ENCODE results near the gene PARP3.
"Not testable (repeated sequence)": the region's sequence is repeated elsewhere in the genome, so short reads cannot be mapped to it uniquely, and the experiment has no call there.

The PARP3 gene

DNA sequence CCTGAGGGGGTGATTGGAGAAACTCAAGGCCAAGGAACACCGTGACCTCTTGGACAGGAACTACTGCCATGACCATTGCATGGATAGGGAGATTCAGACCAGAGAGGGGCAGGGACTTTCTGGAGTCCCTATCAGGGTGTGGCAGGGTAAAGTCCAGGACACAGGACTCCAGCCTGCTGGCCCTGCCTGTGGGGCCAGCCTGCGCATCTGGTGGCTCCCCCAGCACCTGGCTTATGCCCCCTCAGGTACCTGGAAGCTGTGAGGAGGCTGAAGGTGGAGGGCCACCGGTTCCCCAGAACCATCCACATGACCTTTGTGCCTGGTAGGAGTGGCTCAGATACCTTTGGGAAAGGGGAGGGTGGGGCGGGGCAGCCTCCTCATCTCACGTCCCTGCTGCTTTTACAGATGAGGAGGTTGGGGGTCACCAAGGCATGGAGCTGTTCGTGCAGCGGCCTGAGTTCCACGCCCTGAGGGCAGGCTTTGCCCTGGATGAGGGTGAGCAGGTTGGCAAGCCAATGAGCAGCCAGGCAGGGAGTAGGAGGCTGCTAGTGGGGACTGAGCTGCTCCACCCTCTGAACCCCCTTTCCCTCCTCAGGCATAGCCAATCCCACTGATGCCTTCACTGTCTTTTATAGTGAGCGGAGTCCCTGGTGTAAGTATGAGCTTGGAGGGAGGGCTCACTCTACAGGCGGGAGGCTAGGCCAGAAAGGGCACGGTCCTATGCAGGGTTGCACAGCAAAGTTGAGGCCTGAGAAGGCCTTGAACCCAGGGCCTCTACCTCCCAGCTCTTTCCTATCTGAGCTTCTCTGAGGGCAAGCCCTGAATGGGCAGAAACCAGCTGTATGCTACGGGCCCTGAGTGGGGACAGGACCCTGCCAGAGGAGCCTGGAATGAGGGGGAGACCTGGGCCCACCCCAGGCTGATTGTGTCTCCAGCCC is 44.1 kb downstream of the PARP3 start:
- no peak for DNase-seq

DNA sequence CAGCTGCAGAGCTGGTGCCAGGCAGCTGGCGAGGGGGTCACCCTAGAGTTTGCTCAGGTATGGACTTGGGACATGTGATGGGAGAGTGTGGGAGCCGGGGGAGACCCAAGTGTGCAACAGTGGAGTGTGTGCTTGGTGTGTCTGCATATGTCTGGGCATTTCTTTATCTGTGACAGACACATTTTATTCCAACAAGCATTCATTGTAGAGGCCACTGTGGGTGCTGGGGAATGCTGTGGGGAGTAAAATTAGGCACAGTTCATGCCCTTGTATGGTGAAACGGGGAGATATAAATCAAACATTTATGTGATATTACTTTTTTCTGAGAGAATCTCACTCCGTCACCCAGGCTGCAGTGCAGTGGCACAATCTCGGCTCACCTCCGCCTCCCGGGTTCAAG is 45.4 kb downstream of the PARP3 start:
- no peak for DNase-seq

DNA sequence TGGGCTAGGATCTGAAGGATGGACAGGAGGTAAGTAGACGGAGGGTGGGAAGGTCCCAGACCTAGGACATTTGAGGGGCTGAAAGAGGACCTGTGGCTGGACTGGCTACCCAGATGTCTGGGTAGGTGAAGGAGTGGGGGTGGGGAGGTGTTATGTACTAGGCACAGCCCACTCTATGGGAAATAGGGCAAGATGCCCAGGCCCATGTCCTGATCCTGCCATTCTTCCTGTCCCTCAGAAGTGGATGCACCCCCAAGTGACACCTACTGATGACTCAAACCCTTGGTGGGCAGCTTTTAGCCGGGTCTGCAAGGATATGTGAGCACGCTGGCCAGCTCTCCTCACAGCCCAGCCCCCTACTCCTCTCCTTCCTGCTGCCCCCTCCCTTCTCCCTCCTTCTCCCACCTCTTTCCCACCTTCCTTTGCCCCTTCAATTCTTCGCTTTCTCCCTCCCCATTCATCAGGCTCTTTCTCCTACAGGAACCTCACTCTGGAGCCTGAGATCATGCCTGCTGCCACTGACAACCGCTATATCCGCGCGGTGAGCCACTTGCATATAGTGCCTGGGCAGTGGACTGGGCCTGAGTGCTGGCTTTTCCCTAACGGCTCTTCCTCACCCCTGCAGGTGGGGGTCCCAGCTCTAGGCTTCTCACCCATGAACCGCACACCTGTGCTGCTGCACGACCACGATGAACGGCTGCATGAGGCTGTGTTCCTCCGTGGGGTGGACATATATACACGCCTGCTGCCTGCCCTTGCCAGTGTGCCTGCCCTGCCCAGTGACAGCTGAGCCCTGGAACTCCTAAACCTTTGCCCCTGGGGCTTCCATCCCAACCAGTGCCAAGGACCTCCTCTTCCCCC is 46.4 kb downstream of the PARP3 start:
- DNase-seq, result no peak

DNA sequence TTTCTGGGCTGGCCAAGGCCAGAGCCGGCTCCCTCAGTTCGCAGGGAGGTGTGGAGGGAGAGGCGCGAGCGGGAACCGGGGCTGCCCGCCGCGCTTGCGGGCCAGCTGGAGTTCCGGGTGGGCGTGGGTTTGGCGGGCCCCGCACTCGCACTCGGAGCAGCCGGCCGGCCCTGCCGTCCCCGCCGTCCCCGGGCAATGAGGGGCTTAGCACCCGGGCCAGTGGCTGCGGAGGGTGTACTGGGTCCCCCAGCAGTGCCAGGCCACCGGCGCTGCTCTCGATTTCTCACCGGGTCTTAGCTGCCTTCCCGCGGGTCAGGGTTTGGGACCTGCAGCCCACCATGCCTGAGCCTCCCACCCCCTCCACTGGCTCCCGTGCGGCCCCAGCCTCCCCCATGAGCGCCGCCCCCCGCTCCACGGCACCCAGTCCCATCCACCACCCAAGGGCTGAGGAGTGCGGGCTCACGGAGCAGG is 48.4 kb downstream of the PARP3 start:
- DNase-seq, result not testable (repeated sequence)

DNA sequence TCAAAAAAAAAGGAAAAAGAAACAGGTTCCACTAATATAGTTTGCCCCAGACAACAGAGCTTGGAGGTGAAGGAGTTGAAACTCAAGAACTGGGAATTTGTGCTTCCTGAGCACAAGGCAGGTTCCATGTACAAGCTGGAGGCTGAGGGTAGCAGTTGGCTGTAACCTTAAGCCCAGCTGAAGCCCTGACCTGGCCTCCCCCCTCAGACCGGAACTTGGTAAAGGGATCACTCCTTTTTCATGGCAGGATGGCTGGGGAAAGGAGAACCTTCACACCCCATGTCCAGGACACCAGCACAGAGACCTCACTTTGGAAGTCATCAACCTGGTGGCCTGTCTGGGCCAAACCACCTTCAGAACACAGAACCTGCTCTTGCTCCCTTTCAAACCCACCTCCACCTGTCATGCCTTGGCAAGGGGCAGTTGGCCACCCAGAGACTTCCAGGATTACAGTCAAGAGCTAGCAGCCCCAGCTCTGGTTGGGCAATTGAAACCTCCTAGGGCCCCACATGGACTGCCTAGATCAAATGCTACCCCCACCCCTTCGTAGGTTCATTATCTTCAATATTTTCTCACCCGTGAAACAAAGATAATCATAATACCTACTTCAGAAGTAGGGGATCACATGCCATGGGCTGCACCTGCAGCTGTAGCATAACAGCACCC is 50.0 kb downstream of the PARP3 start:
- DNase-seq, result peak; percentile 44

DNA sequence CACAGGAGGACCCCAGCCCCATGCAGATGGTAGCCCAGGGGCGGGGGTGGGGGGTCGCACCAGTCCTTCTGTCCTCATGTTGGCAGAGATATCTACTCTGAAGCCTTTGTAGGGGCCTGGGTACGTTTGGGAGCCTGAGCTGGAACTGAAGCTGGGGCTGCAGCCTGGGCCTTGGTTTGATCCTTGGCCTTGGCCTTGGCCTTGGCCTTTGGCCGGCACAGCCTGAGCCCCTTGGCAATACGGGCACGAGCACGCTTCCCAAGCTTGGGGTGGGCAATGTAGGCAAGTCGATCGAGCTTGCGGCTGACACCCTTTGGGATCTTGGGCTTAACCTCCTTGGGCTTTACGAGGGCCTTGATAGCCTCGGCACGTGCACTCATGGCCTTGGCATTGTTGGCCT is 51.5 kb downstream of the PARP3 start:
- DNase-seq, result not testable (repeated sequence)

DNA sequence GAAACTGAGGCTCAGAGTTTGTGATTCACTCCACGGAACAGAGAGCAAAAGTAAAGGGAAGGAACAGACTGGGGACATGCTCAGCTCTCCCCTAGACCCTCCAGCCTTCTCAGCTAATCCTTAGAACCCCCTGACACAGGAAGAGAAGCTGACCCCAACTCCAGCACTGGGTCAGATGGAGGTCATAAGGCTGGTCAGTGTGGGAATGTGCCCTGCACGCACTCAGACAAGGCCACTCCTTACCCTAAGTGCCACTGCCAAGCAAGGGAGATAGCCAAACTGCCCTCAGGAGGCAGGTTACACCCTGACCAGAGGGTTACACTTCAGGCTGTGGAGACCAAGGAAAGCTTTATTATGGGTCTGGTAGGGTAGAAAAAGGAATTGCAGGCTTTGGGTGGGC is 52.4 kb downstream of the PARP3 start:
- no peak for DNase-seq

DNA sequence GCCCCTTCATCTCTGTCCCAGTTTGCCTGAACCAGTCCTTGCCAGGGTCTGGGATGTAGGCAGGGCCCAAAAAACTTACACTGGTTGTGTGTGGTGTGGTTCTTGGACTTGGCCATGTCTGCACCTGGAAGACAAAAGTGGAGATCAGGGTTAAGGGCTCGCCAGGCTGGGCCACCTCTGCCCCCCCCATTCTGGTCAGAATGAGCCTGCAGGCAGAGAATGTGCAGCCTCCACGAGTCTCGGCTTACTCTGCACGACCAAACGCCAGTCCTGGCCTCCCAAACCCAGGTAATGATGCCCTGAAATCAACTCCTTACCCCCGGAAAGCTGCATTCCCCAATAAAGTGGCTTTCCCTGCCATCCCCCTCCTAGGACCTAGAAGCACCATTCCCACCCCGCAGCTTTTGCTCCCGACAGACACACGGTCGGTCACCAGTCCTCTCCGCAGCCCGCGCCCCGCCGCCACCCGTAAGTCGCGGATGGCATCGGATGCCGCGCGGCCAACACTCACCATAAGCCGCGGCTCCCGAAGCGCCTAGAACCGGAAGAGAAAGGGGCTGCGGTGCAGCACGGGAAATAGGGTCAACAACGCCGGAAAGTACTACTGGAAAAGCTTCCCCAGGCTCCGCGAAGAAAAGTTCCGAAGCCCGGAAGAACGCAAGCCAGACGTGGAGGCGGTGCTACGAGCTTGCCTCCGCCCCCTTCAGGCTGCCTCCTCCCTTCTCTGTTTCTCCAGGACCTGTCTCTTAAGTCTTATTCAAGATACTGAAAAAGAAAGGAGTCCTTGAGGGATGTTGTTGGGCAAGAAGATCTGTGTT is 53.4 kb downstream of the PARP3 start, which contains the start of gene RPL29:
RPL29 (minus strand) TSS at position 550 of the 818 bp plus-strand sequence; CDS start at position 116, 434 bp downstream.
- DNase-seq, result peak; percentile 93

DNA sequence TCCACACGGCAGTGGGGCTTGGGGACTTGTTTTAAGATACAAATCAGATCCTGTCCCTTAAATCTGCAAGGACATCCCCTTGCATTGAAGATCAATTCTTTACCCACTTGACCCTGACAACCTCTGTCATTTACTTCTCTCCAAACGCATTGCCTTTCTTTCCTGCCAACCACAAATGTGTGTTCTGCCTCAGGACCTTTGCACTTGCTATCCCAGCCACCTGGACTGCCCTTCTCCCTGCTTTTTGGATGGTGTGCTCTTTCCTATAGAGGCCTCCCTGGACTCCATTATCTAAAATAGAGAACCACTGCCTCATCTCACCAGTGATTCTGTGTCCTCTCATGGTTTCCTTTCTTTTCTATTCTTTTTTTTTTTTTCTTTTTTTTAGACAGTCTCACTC is 55.0 kb downstream of the PARP3 start:
- DNase-seq, result no peak

DNA sequence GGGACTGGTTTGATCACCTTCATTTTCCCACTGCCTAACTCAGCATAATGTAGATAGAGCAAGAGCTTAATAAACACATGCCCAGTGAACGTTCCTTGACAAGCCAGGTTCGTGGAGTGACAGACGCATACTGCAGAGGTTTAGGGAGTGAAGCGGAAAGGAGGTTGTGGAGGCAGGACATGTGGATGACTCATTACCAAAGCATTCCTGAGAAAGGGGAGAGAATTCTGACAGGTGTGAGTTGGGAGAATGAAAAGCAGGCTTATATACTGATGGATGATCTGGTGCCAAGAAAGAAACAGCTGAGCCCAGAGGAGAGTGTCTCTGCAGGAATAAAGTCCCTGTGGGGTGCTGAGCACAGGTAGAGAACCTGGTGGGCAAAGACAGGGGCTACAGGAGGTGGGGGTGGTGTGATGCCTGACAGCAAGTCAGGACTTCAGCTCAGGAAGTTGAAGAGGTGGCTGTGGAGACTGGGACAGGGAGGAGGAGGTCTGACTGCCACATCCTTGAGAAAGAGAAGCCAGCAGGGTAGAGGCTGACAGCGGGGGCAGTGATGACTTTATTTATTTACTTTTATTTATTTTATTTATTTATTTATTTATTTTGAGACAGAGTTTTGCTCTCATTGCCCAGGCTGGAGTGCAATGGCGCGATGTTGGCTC is 55.9 kb downstream of the PARP3 start:
- no peak for DNase-seq
